ENCODE results near the gene CAGE1.
"Not testable (repeated sequence)": the region's sequence is repeated elsewhere in the genome, so short reads cannot be mapped to it uniquely, and the experiment has no call there.

CAGE1 gene

DNA sequence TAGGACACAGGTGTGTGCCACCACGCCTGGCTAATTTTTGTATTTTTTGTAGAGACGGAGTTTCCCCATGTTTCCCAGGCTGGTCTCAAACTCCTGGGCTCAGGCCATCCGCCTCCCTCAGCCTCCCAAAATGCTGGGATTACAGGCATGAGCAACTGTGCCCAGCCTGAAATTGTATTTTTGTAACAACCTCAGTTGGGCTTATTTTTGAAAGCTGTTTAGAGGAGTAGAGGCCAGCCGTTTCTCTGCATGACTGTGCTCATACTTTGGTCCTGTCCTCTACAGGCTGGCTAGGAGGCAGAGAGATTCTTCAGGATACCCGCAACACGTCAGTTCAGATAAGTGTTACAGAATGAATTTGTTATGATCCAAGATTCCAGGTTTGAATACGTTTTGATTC, 22.1 kb downstream of the CAGE1 start:
- no peak overlapping the region for H3K4me3 ChIP-seq (ENCODE audit: low read depth in 1 of 2, low read length in 2 of 2)
- H3K9me3 ChIP-seq (ENCODE audit: control insufficient read depth in 1 of 2, low read length in 2 of 2) = no peaks in the 10 kb centered on the region
- H3K27ac ChIP-seq (ENCODE audit: low read length) = no peak overlapping the region
- no peaks in the 10 kb centered on the region for H3K4me1 ChIP-seq (ENCODE audit: control insufficient read depth in 1 of 2, insufficient read depth in 2 of 2, low read length in 2 of 2)
- H3K36me3 ChIP-seq (ENCODE audit: control insufficient read depth in 1 of 2, insufficient read depth in 2 of 2, low read length in 2 of 2) = no peaks in the 10 kb centered on the region
- H3K27me3 ChIP-seq (ENCODE audit: low read depth, low read length) = no peaks in the 10 kb centered on the region

GRCh38 chr6:7351916-7352315, 37.6 kb downstream of the CAGE1 start:
- H3K36me3 ChIP-seq (ENCODE audit: control insufficient read depth in 1 of 2, insufficient read depth in 2 of 2, low read length in 2 of 2); H3K27ac ChIP-seq (ENCODE audit: low read length); H3K9me3 ChIP-seq (ENCODE audit: control insufficient read depth in 1 of 2, low read length in 2 of 2); H3K27me3 ChIP-seq (ENCODE audit: low read depth, low read length); H3K4me1 ChIP-seq (ENCODE audit: control insufficient read depth in 1 of 2, insufficient read depth in 2 of 2, low read length in 2 of 2); H3K4me3 ChIP-seq (ENCODE audit: low read depth in 1 of 2, low read length in 2 of 2): not testable (repeated sequence)

- not testable (repeated sequence) for H3K27ac ChIP-seq (ENCODE audit: low read length); H3K27me3 ChIP-seq (ENCODE audit: low read depth, low read length); H3K36me3 ChIP-seq (ENCODE audit: control insufficient read depth in 1 of 2, insufficient read depth in 2 of 2, low read length in 2 of 2); H3K9me3 ChIP-seq (ENCODE audit: control insufficient read depth in 1 of 2, low read length in 2 of 2); H3K4me3 ChIP-seq (ENCODE audit: low read depth in 1 of 2, low read length in 2 of 2); H3K4me1 ChIP-seq (ENCODE audit: control insufficient read depth in 1 of 2, insufficient read depth in 2 of 2, low read length in 2 of 2)
Measured at GRCh38 chr6:7350591-7350990, 39.0 kb downstream of the CAGE1 start.

GRCh38 chr6:7347551-7347997, 42.0 kb downstream of the CAGE1 start:
- not testable (repeated sequence) for H3K27ac ChIP-seq (ENCODE audit: low read length); H3K4me1 ChIP-seq (ENCODE audit: control insufficient read depth in 1 of 2, insufficient read depth in 2 of 2, low read length in 2 of 2); H3K36me3 ChIP-seq (ENCODE audit: control insufficient read depth in 1 of 2, insufficient read depth in 2 of 2, low read length in 2 of 2); H3K9me3 ChIP-seq (ENCODE audit: control insufficient read depth in 1 of 2, low read length in 2 of 2); H3K27me3 ChIP-seq (ENCODE audit: low read depth, low read length); H3K4me3 ChIP-seq (ENCODE audit: low read depth in 1 of 2, low read length in 2 of 2)

DNA sequence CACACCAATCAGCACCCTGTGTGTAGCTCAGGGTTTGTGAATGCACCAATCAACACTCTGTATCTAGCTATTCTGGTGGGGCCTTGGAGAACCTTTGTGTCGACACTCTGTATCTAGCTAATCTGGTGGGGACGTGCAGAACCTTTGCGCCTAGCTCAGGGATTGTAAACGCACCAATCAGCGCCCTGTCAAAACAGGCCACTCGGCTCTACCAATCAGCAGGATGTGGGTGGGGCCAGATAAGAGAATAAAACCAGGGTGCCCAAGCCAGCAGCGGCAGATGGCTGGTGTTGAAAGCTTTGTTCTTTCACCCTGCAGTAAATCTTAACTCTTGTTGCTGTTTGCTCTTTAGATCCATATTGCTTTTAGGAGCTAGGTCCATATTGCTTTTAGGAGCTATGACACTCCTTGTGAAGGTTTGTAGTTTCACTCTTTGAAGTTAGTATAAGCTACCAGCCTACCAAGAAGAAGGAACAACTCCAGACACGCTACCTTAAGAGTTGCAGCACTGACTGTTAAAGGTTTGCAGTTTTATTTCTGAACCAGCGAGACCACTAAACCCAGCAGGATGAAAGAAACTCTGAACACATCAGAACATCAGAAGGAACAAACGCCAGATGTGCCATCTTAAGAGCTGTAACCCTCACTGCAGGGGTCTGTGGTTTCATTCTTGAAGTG, 44.6 kb downstream of the CAGE1 start:
- H3K27me3 ChIP-seq (ENCODE audit: low read depth, low read length); H3K9me3 ChIP-seq (ENCODE audit: control insufficient read depth in 1 of 2, low read length in 2 of 2); H3K4me1 ChIP-seq (ENCODE audit: control insufficient read depth in 1 of 2, insufficient read depth in 2 of 2, low read length in 2 of 2); H3K4me3 ChIP-seq (ENCODE audit: low read depth in 1 of 2, low read length in 2 of 2); H3K36me3 ChIP-seq (ENCODE audit: control insufficient read depth in 1 of 2, insufficient read depth in 2 of 2, low read length in 2 of 2); H3K27ac ChIP-seq (ENCODE audit: low read length): not testable (repeated sequence)

- Histone ChIP-seq H3K36me3 (ENCODE audit: control insufficient read depth in 1 of 2, insufficient read depth in 2 of 2, low read length in 2 of 2) (no peaks in the 10 kb centered on the region), H3K4me3 (ENCODE audit: low read depth in 1 of 2, low read length in 2 of 2) (no peak overlapping the region), H3K4me1 (ENCODE audit: control insufficient read depth in 1 of 2, insufficient read depth in 2 of 2, low read length in 2 of 2) (no peaks in the 10 kb centered on the region), H3K27ac (ENCODE audit: low read length) (no peak overlapping the region), H3K9me3 (ENCODE audit: control insufficient read depth in 1 of 2, low read length in 2 of 2) (no peaks in the 10 kb centered on the region), H3K27me3 (ENCODE audit: low read depth, low read length) (no peaks in the 10 kb centered on the region)
Measured at GRCh38 chr6:7343546-7344475, 45.7 kb downstream of the CAGE1 start.

DNA sequence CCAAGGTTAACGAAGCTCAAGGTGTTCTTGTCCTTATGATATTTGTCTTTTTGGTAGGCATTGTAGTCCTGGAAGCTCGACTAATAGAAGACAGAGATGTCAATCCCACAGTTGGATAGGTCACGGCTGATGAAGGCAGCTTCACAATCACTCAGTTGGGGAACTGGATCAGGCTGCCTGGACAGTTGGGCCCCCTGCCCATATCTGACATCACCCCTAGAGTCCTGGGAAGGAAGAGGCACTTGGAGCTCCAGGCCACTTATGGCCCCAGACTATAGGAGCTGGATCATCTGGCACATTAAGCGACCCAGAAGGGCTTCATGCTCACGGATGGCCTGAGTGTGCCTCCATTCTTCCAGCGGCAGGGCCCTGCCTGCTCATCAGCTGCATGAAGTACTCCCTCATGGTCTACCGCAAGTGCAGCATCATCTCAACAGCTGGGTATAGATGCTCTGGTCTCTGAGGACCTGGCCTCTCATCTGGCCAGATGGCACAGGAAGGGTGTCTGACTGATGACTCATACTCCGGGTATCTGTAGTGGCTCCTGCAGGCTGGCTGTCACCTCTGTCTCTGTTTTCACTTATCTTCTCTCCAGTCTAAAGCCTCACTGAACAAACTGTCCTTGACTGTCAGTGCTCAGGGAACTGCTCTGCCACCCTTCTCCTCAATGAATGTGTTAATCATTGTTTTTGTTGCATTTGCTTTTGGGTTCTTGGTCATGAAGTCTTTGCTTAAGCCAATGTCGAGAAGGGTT, 47.4 kb downstream of the CAGE1 start:
- H3K27me3 ChIP-seq (ENCODE audit: low read depth, low read length) = no peaks in the 10 kb centered on the region
- H3K4me3 ChIP-seq (ENCODE audit: low read depth in 1 of 2, low read length in 2 of 2) = no peak overlapping the region
- no peaks in the 10 kb centered on the region for H3K36me3 ChIP-seq (ENCODE audit: control insufficient read depth in 1 of 2, insufficient read depth in 2 of 2, low read length in 2 of 2)
- no peak overlapping the region for H3K27ac ChIP-seq (ENCODE audit: low read length)
- H3K4me1 ChIP-seq (ENCODE audit: control insufficient read depth in 1 of 2, insufficient read depth in 2 of 2, low read length in 2 of 2) = no peaks in the 10 kb centered on the region
- H3K9me3 ChIP-seq (ENCODE audit: control insufficient read depth in 1 of 2, low read length in 2 of 2) = no peaks in the 10 kb centered on the region

GRCh38 chr6:7341271-7341670, 48.3 kb downstream of the CAGE1 start:
- H3K4me3 ChIP-seq (ENCODE audit: low read depth in 1 of 2, low read length in 2 of 2) = no peak overlapping the region
- no peaks in the 10 kb centered on the region for H3K27me3 ChIP-seq (ENCODE audit: low read depth, low read length)
- H3K36me3 ChIP-seq (ENCODE audit: control insufficient read depth in 1 of 2, insufficient read depth in 2 of 2, low read length in 2 of 2) = no peaks in the 10 kb centered on the region
- H3K27ac ChIP-seq (ENCODE audit: low read length) = no peak overlapping the region
- H3K4me1 ChIP-seq (ENCODE audit: control insufficient read depth in 1 of 2, insufficient read depth in 2 of 2, low read length in 2 of 2) = no peaks in the 10 kb centered on the region
- no peaks in the 10 kb centered on the region for H3K9me3 ChIP-seq (ENCODE audit: control insufficient read depth in 1 of 2, low read length in 2 of 2)

- not testable (repeated sequence) for H3K36me3 ChIP-seq (ENCODE audit: control insufficient read depth in 1 of 2, insufficient read depth in 2 of 2, low read length in 2 of 2); H3K4me3 ChIP-seq (ENCODE audit: low read depth in 1 of 2, low read length in 2 of 2); H3K27ac ChIP-seq (ENCODE audit: low read length); H3K27me3 ChIP-seq (ENCODE audit: low read depth, low read length); H3K9me3 ChIP-seq (ENCODE audit: control insufficient read depth in 1 of 2, low read length in 2 of 2); H3K4me1 ChIP-seq (ENCODE audit: control insufficient read depth in 1 of 2, insufficient read depth in 2 of 2, low read length in 2 of 2)
Measured at GRCh38 chr6:7339007-7339732, 50.4 kb downstream of the CAGE1 start.

- H3K4me1 ChIP-seq (ENCODE audit: control insufficient read depth in 1 of 2, insufficient read depth in 2 of 2, low read length in 2 of 2) = no peaks in the 10 kb centered on the region
Measured at GRCh38 chr6:7338031-7338430, 51.5 kb downstream of the CAGE1 start.

DNA sequence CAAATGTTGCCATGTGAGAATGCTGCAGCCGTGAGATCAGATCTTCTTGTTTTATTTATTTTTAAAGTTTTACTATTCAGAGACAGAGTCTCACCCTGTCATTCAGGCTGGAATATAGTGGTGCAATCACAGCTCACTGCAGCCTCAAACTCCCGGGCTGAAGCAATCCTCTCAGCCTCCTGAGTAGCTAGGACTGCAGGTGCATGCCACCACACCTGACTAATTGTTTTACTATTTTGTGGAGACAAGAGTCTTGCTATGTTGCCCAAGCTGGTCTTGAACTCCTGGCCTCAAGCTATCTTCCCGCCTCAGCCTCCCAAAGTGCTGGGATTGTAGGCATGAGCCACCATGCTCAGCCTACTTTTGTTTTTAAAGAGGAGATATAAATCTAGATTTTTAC, 54.0 kb downstream of the CAGE1 start:
- H3K9me3 ChIP-seq (ENCODE audit: control insufficient read depth in 1 of 2, low read length in 2 of 2) = no peaks in the 10 kb centered on the region
- H3K36me3 ChIP-seq (ENCODE audit: control insufficient read depth in 1 of 2, insufficient read depth in 2 of 2, low read length in 2 of 2) = no peaks in the 10 kb centered on the region
- H3K4me1 ChIP-seq (ENCODE audit: control insufficient read depth in 1 of 2, insufficient read depth in 2 of 2, low read length in 2 of 2) = no peaks in the 10 kb centered on the region
- no peaks in the 10 kb centered on the region for H3K27me3 ChIP-seq (ENCODE audit: low read depth, low read length)
- H3K27ac ChIP-seq (ENCODE audit: low read length) = no peak overlapping the region
- no peak overlapping the region for H3K4me3 ChIP-seq (ENCODE audit: low read depth in 1 of 2, low read length in 2 of 2)

More at GRCh38 chr6:7338031-7338430, 51.5 kb downstream of the CAGE1 start:
- Histone ChIP-seq H3K4me3 (ENCODE audit: low read depth in 1 of 2, low read length in 2 of 2) (no peak overlapping the region), H3K9me3 (ENCODE audit: control insufficient read depth in 1 of 2, low read length in 2 of 2) (no peaks in the 10 kb centered on the region), H3K27ac (ENCODE audit: low read length) (no peak overlapping the region), H3K27me3 (ENCODE audit: low read depth, low read length) (no peaks in the 10 kb centered on the region), H3K36me3 (ENCODE audit: control insufficient read depth in 1 of 2, insufficient read depth in 2 of 2, low read length in 2 of 2) (no peaks in the 10 kb centered on the region)

Measured in muscle layer of duodenum (tissue), 2 donors.